GM12892 (cell line): ENCODE results near the gene PDGFA.
"Not testable (repeated sequence)": the region's sequence is repeated elsewhere in the genome, so short reads cannot be mapped to it uniquely, and the experiment has no call there.

Source experiments
- DNase-seq: peaks from one replicate; pipeline ENCODE4 v3.0.0; 2011; ENCODE audit not compliant: insufficient read length
- FAIRE-seq: peaks from 2 replicates; lab custom pipeline; 2011; peaks lifted over from hg19 to GRCh38; lab: Jason Lieb, UNC
- POLR2A ChIP-seq: IDR thresholded peaks from 2 replicates; pipeline ENCODE4 v1.6.1; 2011; ENCODE audit warnings: low read depth, low read length, control low read depth
- POLR2AphosphoS5 ChIP-seq: IDR thresholded peaks from 2 replicates; pipeline ENCODE4 v1.6.1; 2011; ENCODE audit warnings: low read depth, low read length, control low read depth
- TAF1 ChIP-seq: IDR thresholded peaks from 2 replicates; pipeline ENCODE4 v1.6.1; 2011; ENCODE audit warnings: low read depth, mild to moderate bottlenecking, control low read depth, low read length, borderline replicate concordance

The PDGFA gene

DNA sequence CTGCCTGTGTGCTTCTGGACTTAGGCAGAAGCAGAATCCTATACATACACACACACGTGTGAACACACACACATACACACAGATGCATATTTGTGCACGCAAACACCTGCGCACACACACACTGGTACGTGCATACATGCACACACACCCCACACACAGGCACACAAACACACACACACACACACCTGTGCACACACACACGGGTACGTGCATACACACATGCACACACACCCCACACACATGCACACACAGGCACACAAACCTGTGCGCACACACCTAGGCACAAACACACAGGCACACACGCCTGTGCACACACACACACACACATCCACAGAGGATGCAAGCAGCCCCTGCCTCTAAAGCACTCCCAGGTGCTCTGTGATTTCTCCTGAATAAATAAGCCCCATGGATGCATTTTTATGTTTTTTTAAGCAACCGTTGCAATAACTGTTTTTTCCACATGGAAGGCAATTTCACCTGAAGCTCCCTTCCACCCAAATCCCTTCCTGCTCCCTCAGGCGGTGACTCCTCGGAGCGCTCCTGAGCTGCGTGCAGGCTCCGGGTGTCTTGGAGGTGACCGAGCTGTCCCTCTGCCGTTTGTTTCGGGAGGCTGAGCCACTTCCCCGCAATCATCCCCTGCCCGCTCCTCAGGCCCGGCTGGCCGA is 41.5 kb upstream of the PDGFA start:
- FAIRE-seq (no peak), DNase-seq (no peak)
- TF ChIP-seq TAF1 (no peak), POLR2A (no peak), POLR2AphosphoS5 (no peak)

DNA sequence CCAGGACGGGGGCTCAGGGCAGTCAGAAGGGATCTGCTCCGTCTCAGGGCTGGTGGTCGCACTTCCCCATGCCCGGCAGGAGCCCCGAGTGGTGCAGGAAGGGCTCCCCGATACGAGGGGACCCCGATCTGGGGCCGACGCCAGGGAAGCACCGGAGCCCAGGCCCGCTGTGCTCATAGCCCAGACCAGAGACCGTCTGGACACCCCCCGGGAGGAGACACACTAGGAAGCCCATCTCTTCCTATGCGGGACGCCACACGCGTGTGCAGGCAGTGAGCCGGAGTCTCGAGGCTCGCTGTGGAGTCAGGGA is 39.7 kb upstream of the PDGFA start:
- DNase-seq (no peak), FAIRE-seq (no peak)
- TF ChIP-seq POLR2A = no peak
- no peak for TF ChIP-seq POLR2AphosphoS5
- no peak for TF ChIP-seq TAF1

DNA sequence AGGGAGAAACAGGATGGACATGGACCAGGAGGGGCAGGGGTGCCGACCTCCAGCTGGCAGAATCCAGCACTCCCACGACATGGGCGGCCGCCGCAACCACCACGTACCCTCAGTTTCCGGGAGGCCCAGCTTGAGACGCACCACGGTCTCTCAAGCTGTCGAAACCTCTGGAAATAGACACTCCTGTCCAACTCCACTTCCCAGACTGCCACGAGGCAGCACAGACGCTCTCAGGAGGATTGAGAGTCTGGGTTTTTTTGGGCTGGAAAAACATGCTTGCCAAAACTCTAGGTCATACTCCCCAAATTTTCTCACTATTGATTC is 37.9 kb upstream of the PDGFA start:
- FAIRE-seq = no peak
- no peak for DNase-seq

DNA sequence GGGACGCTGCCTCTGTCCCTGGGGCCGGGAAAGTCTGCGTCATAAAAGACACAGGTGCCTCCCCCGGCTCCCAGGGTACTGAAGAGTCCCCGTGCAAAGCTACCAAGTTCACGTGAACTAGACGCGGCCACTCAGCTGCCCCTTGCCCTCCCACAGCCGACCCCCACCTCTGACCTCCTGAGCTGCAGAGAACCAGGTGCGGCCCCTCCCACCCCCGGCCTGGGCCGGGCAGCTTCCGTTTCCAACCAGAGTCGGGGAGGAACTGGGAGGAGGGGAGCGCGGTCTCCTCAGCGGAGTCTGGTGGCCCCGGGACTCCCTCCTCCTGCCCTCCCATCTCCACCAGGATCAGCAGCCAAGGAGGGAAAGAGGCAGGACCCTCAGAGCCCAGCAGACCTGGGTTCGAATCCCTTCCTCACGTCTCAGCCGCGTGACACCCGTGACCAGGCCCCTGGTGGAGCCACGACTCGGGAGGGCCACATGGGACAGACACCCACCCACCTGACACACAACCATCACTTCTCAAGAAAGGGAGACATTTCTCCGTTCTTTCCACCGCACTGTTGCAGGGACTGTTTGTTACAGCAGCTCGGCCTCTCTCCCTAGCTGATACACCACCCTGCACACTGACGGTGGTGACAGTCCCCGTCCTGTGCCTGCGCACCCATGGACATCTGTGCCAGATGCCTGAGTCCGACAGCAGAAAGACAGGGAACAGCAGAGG is 37.4 kb upstream of the PDGFA start:
- no peak for DNase-seq
- no peak for FAIRE-seq
- TF ChIP-seq TAF1 (no peak), POLR2AphosphoS5 (no peak), POLR2A (no peak)

More for the DNA sequence above, 37.9 kb upstream of the PDGFA start:
- TF ChIP-seq POLR2A (no peak), TAF1 (no peak), POLR2AphosphoS5 (no peak)

DNA sequence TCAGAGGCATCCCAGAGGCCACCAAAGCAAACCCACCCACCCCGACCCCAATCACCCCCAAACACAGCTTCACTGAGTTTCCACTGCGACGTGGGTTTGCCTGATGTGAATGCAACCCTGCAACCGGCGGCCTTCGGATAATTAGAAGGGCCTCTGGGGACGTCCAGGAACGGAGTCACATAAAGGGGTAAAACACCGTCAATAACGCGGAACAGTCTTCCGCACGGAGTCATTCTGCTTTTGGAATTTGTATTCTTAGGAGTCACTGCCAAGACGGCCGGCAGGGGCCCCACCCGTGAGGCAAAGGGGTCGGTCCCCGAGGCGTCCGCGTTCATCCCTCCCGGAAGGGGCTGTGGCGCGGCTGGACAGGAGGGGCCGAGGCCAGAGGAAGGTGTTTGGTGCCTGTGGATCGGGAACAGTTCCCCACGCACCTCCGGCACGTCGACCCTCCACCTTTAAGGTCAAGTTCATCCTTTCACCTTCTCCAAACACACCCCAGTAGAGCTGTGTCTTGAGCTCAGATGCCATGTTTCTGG is 36.7 kb upstream of the PDGFA start:
- FAIRE-seq = no peak
- no peak for TF ChIP-seq TAF1
- TF ChIP-seq POLR2AphosphoS5 = no peak
- TF ChIP-seq POLR2A = no peak
- no peak for DNase-seq

DNA sequence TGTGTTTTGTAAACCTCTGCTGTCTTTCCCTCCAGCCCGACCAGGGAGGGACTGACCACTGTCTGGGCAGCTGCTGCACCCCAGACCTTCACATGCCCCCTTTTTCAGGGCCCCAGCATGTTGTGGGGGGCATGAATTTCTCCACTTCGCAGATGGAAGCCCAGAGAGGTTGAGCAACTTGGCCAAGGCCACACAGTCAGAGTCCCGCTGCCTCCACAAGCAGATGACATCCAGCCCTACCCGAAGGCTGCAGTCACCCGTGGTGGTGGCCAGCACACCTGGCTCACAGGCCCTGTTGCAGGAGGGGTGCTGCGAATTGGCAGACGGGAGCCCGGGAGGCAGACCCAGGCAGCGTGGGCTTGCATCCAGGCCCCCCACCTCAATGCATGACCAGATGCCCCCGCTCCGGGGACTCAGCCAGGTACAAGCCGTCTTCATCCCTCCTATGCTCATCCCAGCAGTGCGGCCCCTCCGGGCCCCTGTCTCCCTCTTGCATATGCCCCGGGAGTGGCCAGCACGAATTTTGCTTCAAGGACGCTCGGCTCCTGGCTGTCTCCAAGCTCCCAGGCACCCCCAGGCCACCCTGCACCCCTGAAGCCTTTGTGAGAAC is 36.0 kb upstream of the PDGFA start:
- FAIRE-seq = no peak

DNA sequence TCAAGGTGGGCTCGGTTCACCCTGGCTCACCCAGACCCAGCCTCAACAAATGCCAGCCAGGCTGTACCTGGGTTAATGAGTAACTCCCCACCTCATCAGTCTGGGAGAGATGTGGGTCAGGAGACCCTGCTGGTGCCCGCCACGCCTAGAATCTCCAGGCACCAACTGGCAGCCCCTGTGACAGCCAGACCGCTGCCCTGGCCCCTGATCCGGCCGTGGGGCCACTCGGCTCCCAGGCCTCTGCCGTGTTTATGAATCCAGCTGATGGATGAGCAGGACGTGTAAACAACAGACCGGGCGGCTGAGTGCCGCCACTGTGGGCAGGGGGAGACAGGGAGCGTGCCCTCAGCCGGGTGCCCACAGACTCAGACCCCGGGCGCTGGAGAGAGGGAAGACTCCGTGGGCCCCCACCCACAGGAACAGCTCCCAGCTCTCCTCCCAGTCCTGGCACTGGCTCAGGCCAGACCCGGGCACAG is 34.0 kb upstream of the PDGFA start:
- DNase-seq (no peak), FAIRE-seq (no peak)
- TF ChIP-seq POLR2A (no peak), TAF1 (no peak), POLR2AphosphoS5 (no peak)

More for the DNA sequence above, 36.0 kb upstream of the PDGFA start:
- DNase-seq = no peak
- TF ChIP-seq POLR2A = no peak
- no peak for TF ChIP-seq TAF1
- TF ChIP-seq POLR2AphosphoS5 = no peak

DNA sequence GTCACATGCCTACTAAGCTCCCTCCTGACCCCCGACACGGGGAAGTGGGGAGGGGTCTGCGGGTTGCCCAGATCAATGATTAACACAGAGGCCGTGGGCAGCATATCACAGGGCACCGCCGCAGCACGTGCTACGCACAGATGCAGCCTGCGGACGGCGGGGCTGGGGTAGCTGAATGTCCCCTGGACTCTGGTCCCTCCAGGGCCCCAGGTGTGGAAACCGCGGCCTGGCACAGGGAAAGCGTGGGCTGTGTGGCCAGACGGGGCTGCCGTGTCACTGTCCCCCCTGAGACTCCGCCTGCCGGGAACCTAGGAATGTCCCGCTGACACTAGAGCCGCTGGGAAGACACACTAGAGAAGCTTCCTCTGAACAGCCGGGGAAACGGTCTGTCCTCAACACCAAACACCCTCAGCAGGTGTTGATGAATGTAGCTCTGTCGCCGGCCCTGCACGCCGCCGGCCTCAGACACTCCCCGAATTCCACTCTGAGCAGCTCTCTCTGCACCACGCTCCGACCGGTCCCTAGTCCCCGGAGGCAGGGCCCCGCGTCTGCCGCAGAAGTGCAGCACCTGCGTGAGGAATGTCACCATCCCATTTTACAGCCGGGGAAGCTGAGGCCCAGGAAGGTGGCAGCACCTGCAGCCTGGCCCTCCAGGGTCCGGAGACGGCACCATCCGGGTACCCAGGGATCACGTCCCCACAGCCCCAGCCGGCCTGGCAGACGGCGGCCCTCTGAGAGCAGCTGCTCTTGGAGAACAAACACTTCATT is 33.4 kb upstream of the PDGFA start:
- TF ChIP-seq POLR2AphosphoS5 = no peak
- no peak for TF ChIP-seq POLR2A
- no peak for TF ChIP-seq TAF1
- FAIRE-seq (no peak), DNase-seq (no peak)

DNA sequence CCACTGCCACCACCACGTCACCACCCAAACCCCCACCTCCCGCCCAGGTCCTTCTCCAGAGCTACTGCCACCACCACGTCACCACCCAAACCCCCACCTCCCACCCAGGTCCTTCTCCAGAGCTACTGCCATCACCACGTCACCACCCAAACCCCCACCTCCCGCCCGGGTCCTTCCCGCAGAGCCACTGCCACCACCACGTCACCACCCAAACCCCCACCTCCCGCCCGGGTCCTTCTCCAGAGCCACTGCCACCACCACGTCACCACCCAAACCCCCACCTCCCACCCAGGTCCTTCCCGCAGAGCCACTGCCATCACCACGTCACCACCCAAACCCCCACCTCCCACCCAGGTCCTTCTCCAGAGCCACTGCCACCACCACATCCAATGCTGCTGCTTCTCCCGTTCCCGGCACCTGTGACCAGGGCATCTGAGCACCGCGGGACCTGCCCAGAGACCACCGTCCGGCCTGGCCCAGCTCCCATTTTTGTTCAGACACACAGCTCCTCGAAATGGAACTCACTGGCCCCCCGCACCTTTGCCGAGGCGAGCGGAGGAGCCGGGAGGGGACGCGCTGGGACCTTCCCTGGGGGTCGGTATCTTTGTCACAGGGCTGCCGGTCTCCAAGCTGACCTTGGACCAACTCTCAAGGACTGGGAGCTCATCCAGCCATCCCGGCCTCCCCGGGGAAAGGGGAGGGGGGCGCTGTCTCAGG is 32.7 kb upstream of the PDGFA start:
- FAIRE-seq, DNase-seq: not testable (repeated sequence)

DNA sequence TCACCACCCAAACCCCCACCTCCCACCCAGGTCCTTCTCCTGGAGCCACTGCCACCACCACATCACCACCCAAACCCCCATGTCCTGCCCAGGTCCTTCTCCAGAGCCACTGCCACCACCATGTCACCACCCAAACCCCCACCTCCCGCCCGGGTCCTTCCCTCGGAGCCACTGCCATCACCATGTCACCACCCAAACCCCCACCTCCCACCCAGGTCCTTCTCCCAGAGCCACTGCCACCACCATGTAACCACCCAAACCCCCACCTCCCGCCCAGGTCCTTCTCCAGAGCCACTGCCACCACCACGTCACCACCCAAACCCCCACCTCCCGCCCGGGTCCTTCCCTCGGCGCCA is 31.9 kb upstream of the PDGFA start:
- FAIRE-seq, DNase-seq: not testable (repeated sequence)
